IMR-90 (cell line): ENCODE measurements around the gene CES3. TPM values are rescaled to one million over a fixed set of nuclear protein-coding genes. Genes with fewer than 3 reads are reported as not detected.

ENCODE experiments used
- ATAC-seq: fragments of 200-7000 bp; cut with Tn5 transposase; 2 replicates; pipeline ENCODE4 v1.9.1; 2020; ENCODE audit warnings: low read depth, mild to moderate bottlenecking, moderate library complexity
- BruUV-seq: library from RNA; stranded (reverse); fragments of 400-500 nt; replicated peaks from 2 replicates; lab custom pipeline; 2021; lab: Mats Ljungman, UMichigan
- CTCF ChIA-PET: fragments of 300-600 bp; formaldehyde crosslinking; extraction: SDS; loops from one replicate; lab custom pipeline; 2021; ENCODE audit warnings: antibody characterized with exemption; lab: Yijun Ruan, JAX
- POLR2A ChIA-PET: fragments of 300-600 bp; sonication (Branson Sonifier 250); formaldehyde crosslinking; loops from one replicate; lab custom pipeline; 2022; ENCODE audit warnings: antibody characterized with exemption; ENCODE audit not compliant: unreplicated experiment; lab: Charles Lee
- DNase-seq: peaks from one replicate; pipeline ENCODE4 v3.0.0; 2013
- H2AFZ ChIP-seq: replicated peaks from 2 replicates; pipeline ENCODE3; 2013; ENCODE audit warnings: low read length, mild to moderate bottlenecking; ENCODE audit not compliant: poor library complexity
- H2AK5ac ChIP-seq: 2 replicates; pipeline ENCODE4 v1.6.1; 2013; ENCODE audit warnings: low read depth, low read length, inconsistent platforms
- H2AK9ac ChIP-seq: replicated peaks from 2 replicates; pipeline ENCODE3; 2013; ENCODE audit warnings: mild to moderate bottlenecking, low read depth, low read length, moderate library complexity; ENCODE audit not compliant: poor library complexity
- H2BK120ac ChIP-seq: 2 replicates; pipeline ENCODE4 v1.6.1; 2013; ENCODE audit warnings: low read depth, low read length, inconsistent platforms
- H2BK15ac ChIP-seq: 3 replicates; pipeline ENCODE4 v1.6.1; 2013; ENCODE audit warnings: low read depth, low read length, inconsistent platforms
- H2BK20ac ChIP-seq: 2 replicates; pipeline ENCODE4 v1.6.1; 2013; ENCODE audit warnings: low read depth, mild to moderate bottlenecking, inconsistent platforms, low read length, moderate library complexity
- H2BK5ac ChIP-seq: 2 replicates; pipeline ENCODE4 v1.6.1; 2013; ENCODE audit warnings: mild to moderate bottlenecking, low read depth, low read length, inconsistent platforms; ENCODE audit not compliant: poor library complexity, severe bottlenecking
- H3K14ac ChIP-seq: replicated peaks from 2 replicates; pipeline ENCODE4 v1.6.1; 2013; ENCODE audit warnings: low read depth, low read length, inconsistent platforms
- H3K18ac ChIP-seq: 2 replicates; pipeline ENCODE4 v1.6.1; 2013; ENCODE audit warnings: low read depth, low read length, control low read depth
- H3K23ac ChIP-seq: 2 replicates; pipeline ENCODE4 v1.6.1; 2013; ENCODE audit warnings: low read depth, low read length, inconsistent platforms
- H3K27ac ChIP-seq: 2 replicates; pipeline ENCODE4 v1.5.1; 2013; ENCODE audit warnings: mild to moderate bottlenecking, control low read depth, low read length; ENCODE audit not compliant: insufficient read depth
- H3K27me3 ChIP-seq: 2 replicates; pipeline ENCODE4 v1.6.1; 2013; ENCODE audit warnings: low read length; ENCODE audit not compliant: control insufficient read depth, insufficient read depth
- H3K36me3 ChIP-seq: 2 replicates; pipeline ENCODE4 v1.6.1; 2013; ENCODE audit warnings: low read length, mixed read lengths; ENCODE audit not compliant: control insufficient read depth, insufficient read depth
- H3K4ac ChIP-seq: 2 replicates; pipeline ENCODE4 v1.6.1; 2013; ENCODE audit warnings: low read depth, low read length, inconsistent platforms
- H3K4me1 ChIP-seq: 2 replicates; pipeline ENCODE4 v1.6.1; 2013; ENCODE audit warnings: low read length, mixed read lengths; ENCODE audit not compliant: control insufficient read depth, insufficient read depth
- H3K4me2 ChIP-seq: 2 replicates; pipeline ENCODE4 v1.6.1; 2013; ENCODE audit warnings: low read depth, mild to moderate bottlenecking, control low read depth, low read length, moderate library complexity
- H3K4me3 ChIP-seq: 2 replicates; pipeline ENCODE4 v1.5.1; 2013; ENCODE audit warnings: low read depth, mild to moderate bottlenecking, control low read depth, low read length, moderate library complexity; ENCODE audit not compliant: insufficient read depth
- H3K56ac ChIP-seq: 2 replicates; pipeline ENCODE4 v1.6.1; 2013; ENCODE audit warnings: low read length, inconsistent platforms; ENCODE audit not compliant: insufficient read depth; ENCODE audit errors: extremely low read depth
- H3K79me1 ChIP-seq, 2 experiments: 2 replicates each; pipeline ENCODE4 v1.6.1; 2013; ENCODE audit warnings: low read length in 2 of 2, inconsistent platforms in 1 of 2, low read depth in 1 of 2
- H3K9ac ChIP-seq: 2 replicates; pipeline ENCODE4 v1.6.1; 2013; ENCODE audit warnings: low read depth, low read length, control low read depth
- H3K9me1 ChIP-seq: 2 replicates; pipeline ENCODE4 v1.6.1; 2013; ENCODE audit warnings: low read length, inconsistent platforms; ENCODE audit not compliant: insufficient read depth
- H3K9me3 ChIP-seq: 2 replicates; pipeline ENCODE4 v1.6.1; 2013; ENCODE audit warnings: low read length; ENCODE audit not compliant: control insufficient read depth, insufficient read depth
- H4K20me1 ChIP-seq: 2 replicates; pipeline ENCODE4 v1.6.1; 2013; ENCODE audit warnings: low read length, inconsistent platforms; ENCODE audit not compliant: insufficient read depth
- H4K5ac ChIP-seq: 2 replicates; pipeline ENCODE4 v1.6.1; 2013; ENCODE audit warnings: mild to moderate bottlenecking, low read depth, low read length, control low read depth
- H4K8ac ChIP-seq, 2 experiments: 2 replicates each; pipeline ENCODE4 v1.6.1; 2013; ENCODE audit warnings: low read depth in 2 of 2, low read length in 2 of 2, control low read depth in 1 of 2, inconsistent platforms in 1 of 2
- H4K91ac ChIP-seq: 2 replicates; pipeline ENCODE4 v1.6.1; 2013; ENCODE audit warnings: low read depth, low read length, inconsistent platforms; ENCODE audit not compliant: insufficient read depth
- BHLHE40 ChIP-seq: fragments of 150-350 bp; IDR thresholded peaks from 2 replicates; pipeline ENCODE4 v1.6.1; 2016; ENCODE audit warnings: mild to moderate bottlenecking, low read depth, low read length
- CEBPB ChIP-seq: IDR thresholded peaks from 2 replicates; pipeline ENCODE4 v1.6.1; 2012; ENCODE audit warnings: low read depth, low read length, improper control_type of control experiment
- CHD1 ChIP-seq: IDR thresholded peaks from 2 replicates; pipeline ENCODE4 v1.6.1; 2012; ENCODE audit warnings: low read depth, low read length, improper control_type of control experiment
- ELK1 ChIP-seq: fragments of 150-350 bp; IDR thresholded peaks from 2 replicates; pipeline ENCODE4 v1.6.1; 2016; ENCODE audit warnings: low read depth, mild to moderate bottlenecking, low read length, moderate library complexity, borderline replicate concordance
- MAFK ChIP-seq: IDR thresholded peaks from 2 replicates; pipeline ENCODE4 v1.6.1; 2012; ENCODE audit warnings: low read depth, low read length, improper control_type of control experiment
- NFE2L2 ChIP-seq: fragments of 150-350 bp; IDR thresholded peaks from 2 replicates; pipeline ENCODE4 v1.6.1; 2016; ENCODE audit warnings: low read depth, mild to moderate bottlenecking, low read length
- POLR2A ChIP-seq: IDR thresholded peaks from 2 replicates; pipeline ENCODE4 v1.6.1; 2012; ENCODE audit warnings: mild to moderate bottlenecking, low read depth, low read length
- RAD21 ChIP-seq: IDR thresholded peaks from 2 replicates; pipeline ENCODE4 v1.6.1; 2012; ENCODE audit warnings: low read length, improper control_type of control experiment
- RCOR1 ChIP-seq: IDR thresholded peaks from 2 replicates; pipeline ENCODE4 v1.6.1; 2012; ENCODE audit warnings: mild to moderate bottlenecking, low read length, improper control_type of control experiment; ENCODE audit not compliant: insufficient replicate concordance
- RFX5 ChIP-seq: IDR thresholded peaks from 2 replicates; pipeline ENCODE4 v1.8.0; 2012; ENCODE audit warnings: low read depth, mild to moderate bottlenecking, low read length, moderate library complexity
- WGBS, 2 experiments: methylation state at CpG; one replicate each; pipeline versions ENCODE4 v1.1.5 to v1.1.7; 2013; ENCODE audit warnings: missing lambda C conversion rate in 2 of 2; ENCODE audit not compliant: insufficient read length in 1 of 2; ENCODE audit errors: extremely low coverage in 2 of 2; 5-methylcytosine and 5-hydroxymethylcytosine counted together
- dilution Hi-C: fragments of 300-500 bp; cut with HindIII; formaldehyde crosslinking; loops from one replicate; pipeline ENCODE4 v1.14.3; 2018; ENCODE audit warnings: low sequenced_read_pairs; ENCODE audit not compliant: unreplicated experiment
- in situ Hi-C: fragments of 300-500 bp; cut with MboI; formaldehyde crosslinking; loops from 3 replicates; pipeline ENCODE4 v1.14.3; 2019; ENCODE audit warnings: low sequenced_read_pairs, inconsistent platforms, mixed read lengths
- intact Hi-C: fragments of 100-400 bp; cut with micrococcal nuclease; formaldehyde crosslinking; loops from 2 replicates; pipeline ENCODE4 v1.10.0; 2022
- polyA plus RNA-seq, 3 experiments: library from polyadenylated mRNA; depleted of rRNA; stranded (reverse); fragments of >200 nt; gene quantifications; 2 replicates each; pipeline ENCODE4 v1.2.3, GENCODE V29; 2012; ENCODE audit warnings: low replicate concordance in 1 of 3
- total RNA-seq: library from RNA; depleted of rRNA; stranded (reverse); fragments of >200 nt; gene quantifications from 2 replicates; pipeline ENCODE4 v1.2.3, GENCODE V29; 2012
- TF ChIP-seq, protein P1 (sequence below): fragments of 150-350 bp; IDR thresholded peaks from 2 replicates; pipeline ENCODE4 v1.6.1; 2017; ENCODE audit warnings: mild to moderate bottlenecking, antibody characterized with exemption, low read length, low read depth
- TF ChIP-seq, protein P2 (sequence below): conservative IDR thresholded peaks from 2 replicates; pipeline ENCODE4 v1.5.1; 2012; ENCODE audit warnings: mild to moderate bottlenecking, low read depth, low read length, improper control_type of control experiment

The CES3 gene
- total and polyA plus RNA-seq, 2 of the 4 experiments (the other 2 are of a cell fraction): 0.03 TPM; not detected in 1

DNA sequence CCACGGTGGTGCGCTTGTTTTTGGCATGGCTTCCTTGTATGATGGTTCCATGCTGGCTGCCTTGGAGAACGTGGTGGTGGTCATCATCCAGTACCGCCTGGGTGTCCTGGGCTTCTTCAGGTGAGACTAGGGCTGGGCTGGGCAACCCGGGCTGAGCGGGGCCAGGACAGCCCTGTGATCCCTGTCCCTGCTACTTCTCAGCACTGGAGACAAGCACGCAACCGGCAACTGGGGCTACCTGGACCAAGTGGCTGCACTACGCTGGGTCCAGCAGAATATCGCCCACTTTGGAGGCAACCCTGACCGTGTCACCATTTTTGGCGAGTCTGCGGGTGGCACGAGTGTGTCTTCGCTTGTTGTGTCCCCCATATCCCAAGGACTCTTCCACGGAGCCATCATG is 20.8 kb upstream of the CES3 start:
- Histone ChIP-seq H2AFZ (no peak overlapping the region), H4K8ac (no peak overlapping the region), H2BK20ac (no peak overlapping the region), H3K27ac (no peak overlapping the region), H3K14ac (no peak overlapping the region), H2AK5ac (no peak overlapping the region), H2BK5ac (no peak overlapping the region), H2AK9ac (no peak overlapping the region), H3K23ac (no peak overlapping the region), H2BK120ac (no peak overlapping the region), H3K4me1 (peaks cover 4% of the 10 kb centered on the region; the same call in 1 of the 2 replicates), H3K9me1 (peaks cover 15% of the 10 kb centered on the region), H3K27me3 (no peaks in the 10 kb centered on the region), H3K18ac (no peak overlapping the region), H3K4me3 (no peak overlapping the region), H3K4ac (no peak overlapping the region), H4K91ac (no peak overlapping the region), H3K4me2 (no peak overlapping the region), H3K79me1 (peaks cover 12 to 59% of the 10 kb centered on the region in 2 experiments), H2BK15ac (no peak overlapping the region), H3K36me3 (peaks cover 64% of the 10 kb centered on the region), H3K9ac (no peak overlapping the region), H4K5ac (no peak overlapping the region), H4K20me1 (peaks cover 30% of the 10 kb centered on the region), H3K9me3 (no peaks in the 10 kb centered on the region), H3K56ac (no peak overlapping the region)
- ATAC-seq (no peak), DNase-seq (no peak)
- dilution Hi-C loops (no loop called here), in situ Hi-C loops (no loop called here), intact Hi-C loops (no loop called here)
- POLR2A ChIA-PET: no interaction called here
- CTCF ChIA-PET: no interaction called here
- TF ChIP-seq RFX5: no peak
- no peak for TF ChIP-seq RCOR1
- TF ChIP-seq NFE2L2: no peak
- TF ChIP-seq, protein P1, sequence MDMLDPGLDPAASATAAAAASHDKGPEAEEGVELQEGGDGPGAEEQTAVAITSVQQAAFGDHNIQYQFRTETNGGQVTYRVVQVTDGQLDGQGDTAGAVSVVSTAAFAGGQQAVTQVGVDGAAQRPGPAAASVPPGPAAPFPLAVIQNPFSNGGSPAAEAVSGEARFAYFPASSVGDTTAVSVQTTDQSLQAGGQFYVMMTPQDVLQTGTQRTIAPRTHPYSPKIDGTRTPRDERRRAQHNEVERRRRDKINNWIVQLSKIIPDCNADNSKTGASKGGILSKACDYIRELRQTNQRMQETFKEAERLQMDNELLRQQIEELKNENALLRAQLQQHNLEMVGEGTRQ: no peak
- no peak for TF ChIP-seq RAD21
- TF ChIP-seq MAFK: no peak
- no peak for TF ChIP-seq POLR2A
- no peak for TF ChIP-seq BHLHE40
- TF ChIP-seq, protein P2, sequence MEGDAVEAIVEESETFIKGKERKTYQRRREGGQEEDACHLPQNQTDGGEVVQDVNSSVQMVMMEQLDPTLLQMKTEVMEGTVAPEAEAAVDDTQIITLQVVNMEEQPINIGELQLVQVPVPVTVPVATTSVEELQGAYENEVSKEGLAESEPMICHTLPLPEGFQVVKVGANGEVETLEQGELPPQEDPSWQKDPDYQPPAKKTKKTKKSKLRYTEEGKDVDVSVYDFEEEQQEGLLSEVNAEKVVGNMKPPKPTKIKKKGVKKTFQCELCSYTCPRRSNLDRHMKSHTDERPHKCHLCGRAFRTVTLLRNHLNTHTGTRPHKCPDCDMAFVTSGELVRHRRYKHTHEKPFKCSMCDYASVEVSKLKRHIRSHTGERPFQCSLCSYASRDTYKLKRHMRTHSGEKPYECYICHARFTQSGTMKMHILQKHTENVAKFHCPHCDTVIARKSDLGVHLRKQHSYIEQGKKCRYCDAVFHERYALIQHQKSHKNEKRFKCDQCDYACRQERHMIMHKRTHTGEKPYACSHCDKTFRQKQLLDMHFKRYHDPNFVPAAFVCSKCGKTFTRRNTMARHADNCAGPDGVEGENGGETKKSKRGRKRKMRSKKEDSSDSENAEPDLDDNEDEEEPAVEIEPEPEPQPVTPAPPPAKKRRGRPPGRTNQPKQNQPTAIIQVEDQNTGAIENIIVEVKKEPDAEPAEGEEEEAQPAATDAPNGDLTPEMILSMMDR: no peak
- TF ChIP-seq ELK1: no peak
- TF ChIP-seq CHD1: no peak
- no peak for TF ChIP-seq CEBPB
- WGBS, 2 experiments: 100% methylated on average over 4 of the region's 16 CpGs; no CpG with 5 or more reads in 1 of the 2 experiments
- no TSS peak for BruUV-seq
